Glutamatergic neuron (in vitro differentiated cells): ENCODE measurements around the gene DCTN3. TPM values are rescaled to one million over a fixed set of nuclear protein-coding genes. Genes with fewer than 3 reads are reported as not detected.
A peak's percentile ranks its signal among the peaks of the same experiment; 100 is the strongest.

ENCODE experiments used
- DNase-seq: peaks from one replicate; pipeline ENCODE4 v3.0.0; 2022
- H3K27ac Mint-ChIP-seq: one replicate; pipeline ENCODE4 v1.8.0; 2020; ENCODE audit warnings: mild to moderate bottlenecking, mixed read lengths, inconsistent platforms; ENCODE audit not compliant: unreplicated experiment
- H3K27me3 Mint-ChIP-seq: one replicate; pipeline ENCODE4 v1.8.0; 2020; ENCODE audit warnings: mild to moderate bottlenecking, moderate library complexity, mixed read lengths, inconsistent platforms; ENCODE audit not compliant: unreplicated experiment
- H3K36me3 Mint-ChIP-seq: one replicate; pipeline ENCODE4 v1.8.0; 2020; ENCODE audit warnings: mild to moderate bottlenecking, mixed read lengths, inconsistent platforms; ENCODE audit not compliant: unreplicated experiment
- H3K4me1 Mint-ChIP-seq: one replicate; pipeline ENCODE4 v1.8.0; 2020; ENCODE audit warnings: mild to moderate bottlenecking, low read depth, mixed read lengths, inconsistent platforms; ENCODE audit not compliant: unreplicated experiment
- H3K4me3 Mint-ChIP-seq: one replicate; pipeline ENCODE4 v1.8.0; 2020; ENCODE audit warnings: mild to moderate bottlenecking, mixed read lengths, inconsistent platforms; ENCODE audit not compliant: unreplicated experiment
- H3K9me3 Mint-ChIP-seq: one replicate; pipeline ENCODE4 v1.8.0; 2020; ENCODE audit warnings: mild to moderate bottlenecking, moderate library complexity, mixed read lengths, inconsistent platforms; ENCODE audit not compliant: unreplicated experiment
- CTCF ChIP-seq: fragments of 200-600 bp; sonication (generic); IDR thresholded peaks from one replicate; pipeline ENCODE4 v1.5.0; 2021; ENCODE audit not compliant: partially characterized antibody, unreplicated experiment
- total RNA-seq: library from RNA; stranded (reverse); fragmentation: NEBNext Ultra II Directional; extraction: Animal tissue kit (Norgen Biotek cat#: 25700); gene quantifications from one replicate; pipeline ENCODE4 v1.2.1, GENCODE V29; 2021; ENCODE audit not compliant: unreplicated experiment

The DCTN3 gene
- total RNA-seq, 1 donor from 2014 or later, result 119 TPM

- Mint-ChIP-seq H3K27ac (peak overlapping the region; percentile 87), H3K4me3 (peak overlapping the region; percentile 83), H3K4me1 (peaks cover 21% of the 10 kb centered on the region), H3K9me3 (peaks cover 4% of the 10 kb centered on the region), H3K36me3 (no peaks in the 10 kb centered on the region), H3K27me3 (peaks cover 4% of the 10 kb centered on the region)
- TF ChIP-seq CTCF, result no peak
- DNase-seq, result no peak
These were observed 17.8 kb upstream of the DCTN3 start for GRCh38 chr9:34638138-34638445.

GRCh38 chr9:34637356-34638137, 17.3 kb upstream of the DCTN3 start, which contains the start of gene SIGMAR1:
Gene SIGMAR1 (minus strand): TSS chr9:34637787. CDS start chr9:34637697, 90 bp downstream.
- H3K9me3 Mint-ChIP-seq, result peaks cover 4% of the 10 kb centered on the region
- peaks cover 21% of the 10 kb centered on the region for H3K4me1 Mint-ChIP-seq
- H3K27ac Mint-ChIP-seq, result peak within 1 kb of the TSS; percentile 87
- peak within 1 kb of the TSS; percentile 91 for H3K4me3 Mint-ChIP-seq
- no peak for TF ChIP-seq CTCF
- peaks cover 6% of the 10 kb centered on the region for H3K27me3 Mint-ChIP-seq
- DNase-seq, result peak; percentile 97
- H3K36me3 Mint-ChIP-seq, result no peaks in the 10 kb centered on the region

- no peaks in the 10 kb centered on the region for H3K36me3 Mint-ChIP-seq
These were observed 16.6 kb upstream of the DCTN3 start for GRCh38 chr9:34636791-34637355.

GRCh38 chr9:34635556-34635955, 15.3 kb upstream of the DCTN3 start:
- Mint-ChIP-seq H3K4me3 (no peak overlapping the region), H3K27ac (no peak overlapping the region), H3K36me3 (no peaks in the 10 kb centered on the region), H3K27me3 (peaks cover 14% of the 10 kb centered on the region), H3K9me3 (peaks cover 6% of the 10 kb centered on the region), H3K4me1 (peaks cover 21% of the 10 kb centered on the region)
- no peak for DNase-seq
- TF ChIP-seq CTCF, result no peak

More at GRCh38 chr9:34636791-34637355, 16.6 kb upstream of the DCTN3 start:
- DNase-seq, result no peak
- peaks cover 9% of the 10 kb centered on the region for H3K27me3 Mint-ChIP-seq
- peak overlapping the region; percentile 38 for H3K27ac Mint-ChIP-seq
- peaks cover 21% of the 10 kb centered on the region for H3K4me1 Mint-ChIP-seq
- peak overlapping the region; percentile 91 for H3K4me3 Mint-ChIP-seq
- no peak for TF ChIP-seq CTCF
- peaks cover 6% of the 10 kb centered on the region for H3K9me3 Mint-ChIP-seq
